Measurements from ENCODE around the gene C3.
"Not testable (repeated sequence)": the region's sequence is repeated elsewhere in the genome, so short reads cannot be mapped to it uniquely, and the experiment has no call there.

GRCh38 chr19:6640333-6640732 is 80.1 kb downstream of the C3 start:
- TF ChIP-seq CTCF, POLR2A (IDR thresholded peaks at IDR 0.05): not testable (repeated sequence)
